GM21515 (cell line): Measurements from ENCODE around the gene SMIM10L2A.
"Not testable (repeated sequence)": the region's sequence is repeated elsewhere in the genome, so short reads cannot be mapped to it uniquely, and the experiment has no call there.

Experiments used
- ATAC-seq: cut with Tn5 transposase; IDR thresholded peaks from one replicate; pipeline ENCODE4 v1.9.1; 2021; ENCODE audit not compliant: unreplicated experiment

Gene SMIM10L2A

DNA sequence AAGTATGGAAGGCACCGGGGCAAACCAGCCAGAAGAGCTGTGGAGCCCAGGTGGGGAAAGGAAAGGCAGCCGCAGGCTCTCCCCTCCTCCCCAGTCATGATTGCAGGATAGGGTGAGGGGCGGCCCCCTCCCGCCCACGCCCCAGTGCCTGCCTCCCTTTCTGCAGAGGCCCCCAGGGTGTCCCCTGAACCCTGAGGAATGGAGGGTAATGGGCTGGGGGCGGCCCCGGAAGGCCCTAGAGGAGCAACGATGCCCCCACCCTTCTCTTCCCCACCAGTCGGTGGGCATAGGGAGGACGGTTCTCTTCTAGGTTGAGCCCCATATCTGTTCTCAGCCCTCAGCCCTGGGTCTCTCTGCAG lies 1.0 kb downstream of the SMIM10L2A start:
- not testable (repeated sequence) for ATAC-seq

GRCh38 chrX:135423173-135423864 lies 1.6 kb downstream of the SMIM10L2A start:
- not testable (repeated sequence) for ATAC-seq

- no peak for ATAC-seq
Observed at GRCh38 chrX:135424469-135424868, 2.7 kb downstream of the SMIM10L2A start.

DNA sequence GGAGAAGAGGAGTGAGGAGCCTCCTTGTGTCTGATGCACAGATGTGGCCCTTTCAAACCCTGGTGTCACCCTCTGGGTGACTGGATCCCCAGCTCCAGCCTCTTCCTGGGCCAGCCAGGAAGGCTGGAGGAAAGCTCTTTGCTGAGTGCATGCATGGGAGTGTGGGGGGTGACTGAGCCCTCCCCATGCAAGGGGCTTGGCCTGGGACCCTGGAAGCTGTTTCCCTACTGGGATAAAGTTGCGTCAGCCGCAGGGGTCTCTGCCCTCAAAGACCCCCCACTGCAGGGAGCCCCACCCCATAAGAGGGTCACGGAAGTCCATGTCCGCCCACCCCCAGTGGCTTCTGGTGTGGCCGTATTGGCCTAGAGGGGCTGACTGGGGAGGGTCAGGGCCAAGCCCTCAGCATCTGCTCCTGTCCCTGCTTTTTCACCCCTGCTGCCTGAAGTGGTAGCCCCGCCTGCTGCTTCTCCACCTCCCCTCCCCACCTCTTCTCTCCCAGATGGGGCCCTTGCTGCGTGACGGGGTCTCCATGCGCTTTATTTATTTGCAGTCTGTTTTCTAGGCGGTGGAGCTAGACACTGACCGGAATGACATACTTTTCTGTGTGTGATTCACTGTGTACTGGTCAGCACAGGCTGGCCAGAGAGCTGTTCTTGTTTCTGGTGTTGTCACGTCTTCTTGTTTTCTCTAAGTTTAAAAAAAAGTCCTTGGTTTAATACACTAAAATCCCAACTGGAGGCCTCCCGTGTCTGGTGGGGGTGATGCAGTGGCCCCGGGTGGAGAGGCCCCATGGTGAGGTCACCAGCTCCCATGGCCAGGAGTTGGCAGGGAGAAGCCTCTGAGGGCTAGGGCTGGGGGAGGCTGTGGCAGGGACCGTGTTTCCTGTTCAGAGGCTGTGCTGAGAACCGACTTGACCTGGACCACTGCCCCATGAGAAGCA lies 3.6 kb downstream of the SMIM10L2A start:
- no peak for ATAC-seq

DNA sequence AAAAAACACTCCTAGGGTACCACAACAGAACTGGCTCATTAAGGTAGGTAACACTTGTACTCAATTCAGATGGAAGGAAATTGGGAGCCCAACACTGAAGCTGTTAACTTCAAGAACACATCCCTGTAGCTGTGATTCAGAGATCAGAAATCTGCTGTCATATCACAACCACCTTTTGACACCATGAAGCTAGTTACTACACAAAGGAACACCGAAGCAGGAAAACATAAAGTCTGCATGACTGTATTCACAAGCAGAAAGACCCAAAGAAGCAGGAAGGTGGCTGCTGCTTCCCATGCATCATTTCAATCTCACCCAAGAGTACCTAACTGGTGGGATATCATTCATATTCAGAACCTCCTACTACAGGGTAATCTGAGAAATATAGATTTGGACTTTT lies 7.7 kb downstream of the SMIM10L2A start:
- ATAC-seq = no peak

DNA sequence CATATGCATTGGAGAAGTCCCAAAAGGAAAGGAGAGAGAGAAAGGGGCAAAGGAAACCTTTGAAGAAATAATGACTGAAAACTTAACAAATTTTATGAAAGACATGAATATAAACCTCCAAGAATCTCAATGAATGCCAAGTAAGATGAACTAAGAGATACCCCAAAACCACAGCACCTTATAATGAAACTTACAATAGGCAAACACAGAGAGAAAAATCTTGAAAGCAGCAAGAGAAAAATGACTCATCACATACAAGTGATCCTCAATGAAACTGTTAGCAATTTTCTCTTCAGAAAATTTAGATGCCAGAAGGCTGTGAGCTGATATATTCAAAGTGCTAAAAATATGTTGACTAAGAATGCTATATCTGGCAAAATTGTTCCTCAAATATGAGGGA lies 10.1 kb downstream of the SMIM10L2A start:
- ATAC-seq = no peak

GRCh38 chrX:135432453-135432852 lies 10.7 kb downstream of the SMIM10L2A start:
- ATAC-seq = no peak

DNA sequence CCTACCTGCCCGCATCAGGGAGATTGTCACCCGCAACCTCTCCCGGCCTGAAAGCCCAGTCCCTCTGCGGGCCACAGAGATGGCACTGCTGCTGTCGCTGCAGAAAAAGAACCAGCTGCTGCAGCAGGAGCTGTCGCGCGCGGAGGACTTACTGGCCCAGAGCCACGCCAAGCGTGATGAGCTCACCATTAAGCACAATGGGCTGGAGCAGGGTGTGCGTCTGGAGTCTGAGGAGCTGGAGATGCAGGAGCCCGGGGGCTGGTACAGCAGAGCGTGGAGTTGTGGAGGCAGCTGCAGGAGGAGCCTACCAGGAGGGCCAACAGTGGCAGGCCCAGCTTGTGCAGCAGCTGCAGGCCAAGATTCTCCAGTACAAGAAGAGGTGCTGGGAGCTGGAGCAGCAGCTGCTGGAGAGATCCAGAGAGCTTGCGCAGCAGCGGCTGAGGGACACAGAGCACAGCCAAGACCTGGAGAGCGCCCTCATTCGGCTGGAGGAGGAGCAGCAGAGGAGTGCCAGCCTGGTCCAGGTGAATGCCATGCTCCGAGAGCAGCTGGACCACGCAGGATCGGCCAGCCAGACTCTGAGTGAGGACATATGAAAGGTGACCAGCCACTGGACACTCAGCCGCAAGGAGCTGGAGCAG lies 11.3 kb downstream of the SMIM10L2A start:
- no peak for ATAC-seq

DNA sequence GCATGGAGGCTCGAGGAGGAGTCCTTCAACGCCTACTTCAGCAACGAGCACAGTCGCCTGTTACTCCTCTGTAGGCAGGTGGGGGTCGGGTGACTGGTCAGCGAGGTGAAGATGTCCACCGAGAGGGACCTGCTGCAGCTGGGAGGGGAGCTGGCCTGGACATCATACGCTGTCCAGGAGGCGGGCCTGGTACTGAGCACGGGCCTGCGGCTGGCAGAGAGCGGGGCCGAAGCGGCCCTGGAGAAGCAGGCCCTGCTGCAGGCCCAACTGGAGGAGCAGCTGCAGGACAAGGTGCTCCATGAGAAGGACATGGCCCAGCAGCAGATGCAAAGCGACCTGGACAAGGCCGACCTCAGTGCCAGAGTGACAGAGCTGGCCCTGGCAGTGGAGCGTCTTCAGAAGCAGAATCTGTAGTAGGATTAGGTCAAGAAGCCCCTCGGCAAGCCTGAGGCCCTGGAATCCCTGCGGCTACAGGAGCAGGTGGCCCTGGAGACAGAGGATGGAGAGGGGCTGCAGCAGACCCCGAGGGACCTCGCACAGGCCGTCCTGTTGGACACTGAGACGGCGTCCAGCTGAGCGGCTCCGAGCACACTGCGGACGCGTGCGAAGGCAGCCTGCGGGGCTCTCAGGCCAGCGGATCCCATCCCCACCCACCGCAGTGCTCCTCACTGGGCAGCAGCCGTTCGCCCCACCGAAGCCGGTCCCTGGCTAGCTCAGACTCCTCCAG lies 11.9 kb downstream of the SMIM10L2A start:
- no peak for ATAC-seq

DNA sequence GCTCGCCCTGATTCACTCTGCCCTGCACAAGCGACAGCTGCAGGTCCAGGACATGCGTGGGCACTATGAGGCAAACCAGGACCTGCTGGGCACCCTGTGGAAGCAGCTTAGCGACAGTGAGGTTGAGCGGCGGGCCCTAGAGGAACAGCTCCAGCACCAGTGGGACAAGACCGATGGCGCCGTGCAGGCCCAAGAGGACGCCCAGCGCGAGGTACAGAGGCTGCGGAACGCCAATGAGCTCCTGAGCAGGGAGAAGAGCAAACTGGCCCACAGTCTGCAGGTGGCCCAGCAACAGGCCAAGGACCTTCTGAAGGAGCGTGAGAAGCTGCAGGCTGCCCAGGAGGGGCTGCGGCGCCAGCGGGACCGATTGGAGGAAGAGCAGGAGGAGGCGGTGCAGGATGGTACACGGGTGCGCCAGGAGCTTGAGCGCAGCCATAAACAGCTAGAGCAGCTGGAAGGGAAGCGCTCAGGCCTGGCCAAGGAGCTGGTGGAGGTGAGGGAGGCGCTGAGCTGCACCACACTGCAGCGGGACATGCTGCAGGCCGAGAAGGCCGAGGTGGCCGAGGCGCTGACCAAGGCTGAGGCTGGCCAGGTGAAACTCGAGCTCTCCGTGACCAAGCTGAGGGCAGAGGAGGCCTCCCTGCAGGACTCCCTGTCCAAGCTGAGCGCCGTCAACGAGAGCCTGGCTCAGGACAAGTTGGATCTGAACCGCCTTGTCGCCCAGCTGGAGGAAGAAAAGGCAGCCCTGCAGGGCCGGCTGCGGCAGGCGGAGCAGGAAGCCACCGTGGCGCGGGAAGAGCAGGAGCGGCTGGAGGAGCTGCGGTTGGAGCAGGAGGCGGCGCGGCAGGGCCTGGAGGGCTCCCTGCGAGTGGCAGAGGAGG lies 12.8 kb downstream of the SMIM10L2A start:
- ATAC-seq = no peak

- ATAC-seq = no peak
Observed at GRCh38 chrX:135435139-135435922, 13.6 kb downstream of the SMIM10L2A start.

DNA sequence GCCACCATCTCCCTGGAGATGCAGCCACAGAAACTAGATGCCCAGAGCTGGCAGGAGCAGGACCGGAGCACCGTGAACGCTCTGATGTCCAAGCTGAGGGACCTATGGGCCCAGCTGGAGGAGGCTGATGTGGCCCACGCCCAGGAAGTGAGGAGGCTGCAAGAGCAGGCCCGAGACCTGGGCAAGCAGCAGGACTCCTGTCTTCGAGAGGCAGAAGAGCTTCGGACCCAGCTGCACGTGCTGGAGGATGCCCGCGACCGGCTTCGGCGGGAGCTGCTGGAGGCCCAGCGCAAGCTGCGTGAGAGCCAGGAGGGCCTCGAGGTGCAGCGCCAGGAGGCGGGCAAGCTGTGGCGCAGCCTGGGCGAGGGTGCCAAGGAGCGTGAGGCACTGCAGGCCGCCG lies 14.2 kb downstream of the SMIM10L2A start:
- no peak for ATAC-seq

- no peak for ATAC-seq
Observed at GRCh38 chrX:135436456-135436855, 14.7 kb downstream of the SMIM10L2A start.

GRCh38 chrX:135436966-135437866 lies 15.5 kb downstream of the SMIM10L2A start:
- no peak for ATAC-seq

GRCh38 chrX:135437867-135438733 lies 16.4 kb downstream of the SMIM10L2A start:
- no peak for ATAC-seq

DNA sequence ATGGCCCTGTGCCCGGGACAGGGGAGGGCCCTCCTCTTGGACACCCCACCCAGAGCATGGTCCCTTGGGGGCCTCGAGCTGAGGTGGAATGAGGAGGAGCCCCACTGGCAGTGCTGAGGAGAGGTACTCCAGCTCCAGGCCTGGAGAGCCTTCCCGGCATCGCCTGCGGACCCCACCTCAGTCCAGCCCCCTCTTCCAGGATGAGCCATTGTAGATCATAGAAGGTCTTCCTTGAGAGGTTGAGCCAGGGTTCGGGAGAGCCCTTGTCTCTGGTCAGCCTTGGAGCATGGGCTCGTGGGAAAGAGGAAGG lies 16.9 kb downstream of the SMIM10L2A start:
- ATAC-seq = no peak
